GM21786 (cell line): ENCODE data around the gene FNDC3B.

Source experiments
- ATAC-seq: cut with Tn5 transposase; IDR thresholded peaks from one replicate; pipeline ENCODE4 v1.9.1; 2021; ENCODE audit not compliant: unreplicated experiment

FNDC3B gene

DNA sequence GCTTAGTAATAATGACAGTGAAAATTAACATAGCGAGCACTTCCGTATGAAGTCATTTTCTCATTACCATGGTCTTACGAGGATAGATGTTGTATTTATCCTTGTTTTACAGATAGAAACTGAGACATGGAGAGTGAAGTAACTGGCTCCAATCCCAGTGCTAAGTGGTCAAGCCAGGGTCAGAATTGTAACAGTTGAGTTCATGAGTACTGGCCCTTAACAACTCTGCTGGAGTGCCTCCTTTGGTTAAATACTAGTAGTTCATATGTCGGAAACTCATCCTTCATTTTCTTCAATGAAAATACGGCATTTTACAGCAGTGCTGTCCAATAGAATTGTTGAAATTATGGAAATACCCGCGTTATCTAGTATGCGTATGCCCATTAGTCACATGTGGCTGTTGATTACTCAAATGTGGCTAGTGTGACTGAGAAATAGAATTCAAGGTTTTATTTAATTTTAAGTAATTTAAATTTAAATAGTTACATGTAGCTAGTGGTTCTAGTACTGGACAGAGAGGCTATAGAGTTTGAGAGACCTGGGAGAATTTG is 32.5 kb downstream of the FNDC3B start:
- no peak for ATAC-seq

GRCh38 chr3:172072543-172072942 is 33.2 kb downstream of the FNDC3B start:
- no peak for ATAC-seq

GRCh38 chr3:172073262-172073915 is 34.0 kb downstream of the FNDC3B start:
- ATAC-seq = no peak

DNA sequence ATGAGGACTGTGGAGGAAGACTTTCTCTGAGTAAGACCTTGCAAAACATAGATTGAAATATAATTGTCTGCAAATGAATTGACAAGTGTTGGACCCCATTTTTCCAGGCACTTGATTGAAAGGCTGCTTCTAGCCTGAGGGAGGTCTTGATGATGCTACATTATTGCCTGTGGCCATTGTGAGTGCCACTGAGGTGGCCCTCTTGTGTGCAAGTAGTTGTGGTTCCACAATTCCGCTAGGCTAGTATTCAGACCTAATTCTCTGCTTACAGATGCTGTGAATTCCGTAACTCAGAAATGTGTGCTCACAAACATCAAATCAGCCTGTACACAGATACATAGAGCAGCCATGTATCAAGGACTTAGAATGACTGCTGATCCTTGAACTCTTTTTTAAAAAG is 34.7 kb downstream of the FNDC3B start:
- ATAC-seq = no peak

- no peak for ATAC-seq
These were observed 35.2 kb downstream of the FNDC3B start for GRCh38 chr3:172074586-172074985.

DNA sequence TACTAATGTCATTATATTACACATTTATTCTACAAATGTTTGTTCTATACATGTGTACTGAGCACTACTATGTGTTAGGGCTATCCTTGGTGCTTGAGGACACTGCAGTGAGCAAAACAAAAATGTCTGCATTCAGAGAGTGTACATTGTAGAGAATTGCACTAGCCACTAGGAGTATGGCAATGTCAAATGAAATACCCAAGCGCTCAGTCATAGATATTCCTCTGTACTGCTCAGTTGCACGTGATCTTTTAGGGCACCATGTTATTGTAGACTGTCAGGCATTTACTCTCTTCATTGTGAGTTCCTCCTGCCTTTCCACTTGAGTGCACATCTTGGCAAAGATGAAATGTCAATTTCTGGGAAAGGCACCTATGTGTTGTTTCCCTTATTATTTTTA is 36.8 kb downstream of the FNDC3B start:
- no peak for ATAC-seq

GRCh38 chr3:172077197-172077757 is 37.9 kb downstream of the FNDC3B start:
- no peak for ATAC-seq

DNA sequence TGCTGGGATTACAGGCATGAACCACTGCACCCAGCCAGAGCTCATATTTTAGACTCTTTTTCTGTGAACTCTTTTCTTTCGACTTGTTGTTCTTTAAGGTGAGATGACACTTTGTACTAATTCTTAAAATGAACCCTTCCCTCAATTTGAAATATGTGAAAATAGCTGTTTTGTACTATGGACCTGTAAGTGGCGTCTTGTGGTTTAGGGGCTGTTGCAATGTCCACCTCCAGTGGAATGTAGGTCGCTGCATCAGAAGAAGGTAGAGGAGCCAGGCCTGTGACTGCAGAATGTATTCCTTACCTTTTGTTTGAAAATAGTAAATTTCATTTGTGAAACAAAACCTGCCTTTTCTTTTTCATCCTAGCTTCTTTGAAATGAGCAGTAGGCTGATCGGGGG is 38.9 kb downstream of the FNDC3B start:
- ATAC-seq = no peak

DNA sequence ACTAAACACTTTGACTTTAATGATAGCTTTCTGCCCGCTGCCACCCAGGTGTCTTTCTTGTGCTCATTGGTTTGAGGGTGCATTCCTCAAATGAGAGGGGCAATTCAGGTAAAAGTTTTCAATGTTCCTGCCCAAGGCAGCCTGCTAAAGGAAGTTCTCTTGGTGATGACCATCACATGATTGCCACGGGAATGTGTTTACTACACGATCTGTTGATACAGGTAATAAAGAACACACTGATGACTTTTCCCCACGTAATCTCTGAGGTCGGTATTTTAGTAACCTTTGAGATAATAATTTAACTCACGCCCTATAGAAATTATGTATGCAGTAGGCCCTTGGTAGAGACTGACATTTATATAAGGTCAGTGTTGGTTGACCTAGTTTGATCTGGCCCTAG is 39.3 kb downstream of the FNDC3B start:
- ATAC-seq = no peak

DNA sequence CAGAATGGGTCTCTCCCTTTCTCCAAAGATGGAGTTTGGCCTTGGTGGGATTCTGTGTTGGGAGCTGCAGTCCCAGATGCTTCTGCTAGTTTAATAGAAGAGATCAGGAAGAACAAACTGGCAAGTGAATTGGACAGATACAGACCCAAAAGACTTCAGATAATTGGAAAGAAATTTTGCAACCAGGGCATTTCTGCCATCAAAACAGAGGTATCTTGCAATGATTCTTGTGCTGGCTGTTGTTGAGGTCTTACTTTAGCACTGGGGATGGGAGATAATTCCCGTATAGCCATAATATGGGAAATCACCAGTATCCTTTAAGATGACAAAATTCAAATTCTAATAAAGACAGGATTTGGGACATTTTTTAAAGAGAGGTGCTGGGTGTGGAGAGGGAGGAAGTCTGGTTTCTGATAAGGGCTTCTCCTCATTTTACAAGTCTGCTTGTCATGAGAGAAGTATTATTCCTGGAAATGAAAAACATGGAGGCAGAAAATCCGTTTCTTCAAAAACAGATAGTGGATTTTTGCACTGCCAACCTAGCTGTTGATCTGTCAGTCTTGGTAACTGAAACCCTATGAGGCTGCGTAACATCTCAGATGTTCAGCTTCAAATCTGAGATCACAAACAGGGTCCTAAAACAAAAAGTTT is 40.1 kb downstream of the FNDC3B start:
- ATAC-seq = no peak

DNA sequence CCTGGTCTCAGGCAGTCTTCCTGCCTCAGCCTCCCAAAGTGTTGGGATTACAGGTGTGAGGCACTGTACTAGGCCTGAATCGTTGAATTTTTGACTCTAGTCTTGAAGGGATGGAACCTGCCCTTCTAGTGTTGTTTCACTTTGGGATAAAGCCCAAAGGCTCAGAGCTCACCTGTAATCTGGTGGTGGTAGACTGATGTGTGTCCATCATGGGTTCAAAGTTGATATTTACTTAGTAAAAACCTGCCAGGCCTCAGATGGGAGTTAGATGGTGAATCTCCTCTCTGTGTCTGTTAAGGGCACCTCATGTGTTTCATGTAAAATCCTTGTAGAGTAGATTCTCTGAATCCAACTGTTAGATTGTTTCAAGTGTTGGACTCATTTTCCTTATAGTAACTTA is 41.1 kb downstream of the FNDC3B start:
- no peak for ATAC-seq

DNA sequence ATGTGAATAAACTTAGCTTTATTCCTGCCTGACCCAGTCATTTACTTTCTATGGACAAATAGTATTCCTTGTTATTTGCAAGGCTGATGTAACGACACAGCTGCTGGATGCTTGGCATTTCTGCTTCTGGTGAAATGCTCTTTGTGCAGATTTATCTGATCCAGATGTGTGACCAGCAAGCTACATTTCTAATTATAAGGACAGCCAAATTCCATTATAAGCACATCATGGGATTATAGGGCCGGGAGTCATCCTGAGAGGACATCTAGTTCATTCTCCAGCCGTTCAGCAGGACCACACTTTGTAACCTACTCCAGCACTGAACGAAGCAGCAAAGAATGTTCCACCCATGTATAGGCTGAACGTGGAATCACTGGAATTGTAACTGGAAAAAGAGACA is 42.9 kb downstream of the FNDC3B start:
- no peak for ATAC-seq

DNA sequence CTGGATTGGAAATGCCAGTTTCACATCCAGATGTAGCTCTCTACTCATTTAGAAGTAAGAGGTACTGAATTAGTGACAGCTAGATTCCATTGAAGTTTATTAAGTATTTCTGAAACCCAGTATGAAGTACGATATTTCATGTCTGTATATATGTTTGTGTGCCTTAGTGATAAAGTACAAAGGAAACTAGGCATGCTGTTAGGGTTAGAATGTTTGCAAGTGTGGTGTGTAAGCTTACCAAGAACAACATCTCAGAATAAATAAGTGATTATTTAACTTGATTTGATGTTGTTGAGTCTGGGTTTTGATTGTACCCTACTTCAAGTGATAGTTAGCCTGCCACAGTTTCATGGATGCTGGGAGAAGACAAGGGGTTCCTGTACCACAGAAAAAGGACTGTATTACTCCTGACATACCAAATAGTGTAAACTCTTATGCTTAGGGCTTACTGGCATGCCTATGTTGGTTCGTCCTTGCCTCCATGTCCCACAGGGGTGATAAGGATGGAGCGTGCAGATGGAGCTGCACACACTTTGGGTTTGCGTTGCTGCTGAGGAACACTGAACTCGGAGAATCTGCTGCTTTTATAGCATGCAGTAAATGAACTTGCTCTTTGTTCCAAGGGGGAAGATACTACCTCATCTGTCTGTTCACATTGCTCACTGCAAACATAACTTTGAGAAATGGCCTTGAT is 43.6 kb downstream of the FNDC3B start:
- ATAC-seq = no peak

GRCh38 chr3:172083995-172084409 is 44.6 kb downstream of the FNDC3B start:
- no peak for ATAC-seq

- no peak for ATAC-seq
These were observed 45.6 kb downstream of the FNDC3B start for GRCh38 chr3:172084871-172085556.

DNA sequence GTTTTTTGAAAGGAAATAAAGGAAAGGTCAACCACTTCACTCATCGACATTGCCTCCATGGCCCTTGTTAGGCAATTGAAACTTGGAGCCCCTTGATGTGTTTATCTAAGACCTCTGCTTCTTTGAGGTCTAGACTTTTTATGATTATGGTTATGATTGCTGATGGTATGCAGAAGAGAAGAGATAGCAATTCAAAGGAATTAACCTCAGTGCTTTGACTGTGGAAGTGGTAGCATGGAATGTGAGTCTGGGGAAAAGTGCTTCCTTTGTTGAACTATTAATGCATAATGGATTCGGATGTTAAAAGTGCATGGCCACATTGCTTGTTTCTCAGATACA is 46.1 kb downstream of the FNDC3B start:
- ATAC-seq = no peak

DNA sequence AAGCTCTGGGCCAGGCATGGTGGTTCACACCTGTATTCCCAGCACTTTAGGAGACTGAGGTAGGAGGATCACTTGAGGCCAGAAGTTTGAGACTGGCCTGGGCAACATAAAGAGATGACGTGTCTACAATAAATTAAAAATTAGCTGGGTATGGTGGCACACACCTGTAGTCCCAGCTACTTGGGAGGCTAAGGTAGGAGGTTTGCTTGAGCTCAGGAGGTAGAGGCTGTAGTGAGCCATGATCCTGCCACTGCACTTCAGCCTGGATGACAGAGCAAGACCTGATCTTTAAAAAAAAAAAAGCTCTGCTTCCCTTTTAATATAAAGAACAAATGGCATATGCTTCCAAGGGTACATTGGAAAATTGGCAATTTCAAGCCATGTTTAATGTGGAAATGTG is 46.7 kb downstream of the FNDC3B start:
- ATAC-seq = no peak

DNA sequence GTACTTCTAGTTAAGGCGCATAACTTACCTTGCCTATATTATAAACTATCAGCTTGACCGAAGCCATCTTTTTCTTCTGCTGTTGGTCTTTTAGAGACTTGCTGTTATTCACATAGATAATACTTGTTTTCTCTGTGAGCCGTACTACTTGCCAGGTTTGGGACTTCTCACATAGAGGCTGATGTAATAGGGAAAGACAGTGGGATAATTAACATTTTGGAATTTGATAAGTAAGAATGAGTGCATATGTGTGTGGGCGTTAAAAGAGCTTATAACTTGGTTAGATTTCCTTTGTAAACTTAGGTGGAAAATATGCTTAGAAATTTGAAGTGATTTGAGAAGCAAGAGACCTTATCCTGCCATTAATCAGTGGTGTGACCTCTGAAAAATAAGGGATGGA is 47.8 kb downstream of the FNDC3B start:
- ATAC-seq = no peak

GRCh38 chr3:172087602-172088580 is 48.5 kb downstream of the FNDC3B start:
- peak; percentile 91 for ATAC-seq

- ATAC-seq = no peak
These were observed 49.9 kb downstream of the FNDC3B start for GRCh38 chr3:172089250-172089649.
